Measurements from ENCODE around the gene DPP6.

DPP6 gene

DNA sequence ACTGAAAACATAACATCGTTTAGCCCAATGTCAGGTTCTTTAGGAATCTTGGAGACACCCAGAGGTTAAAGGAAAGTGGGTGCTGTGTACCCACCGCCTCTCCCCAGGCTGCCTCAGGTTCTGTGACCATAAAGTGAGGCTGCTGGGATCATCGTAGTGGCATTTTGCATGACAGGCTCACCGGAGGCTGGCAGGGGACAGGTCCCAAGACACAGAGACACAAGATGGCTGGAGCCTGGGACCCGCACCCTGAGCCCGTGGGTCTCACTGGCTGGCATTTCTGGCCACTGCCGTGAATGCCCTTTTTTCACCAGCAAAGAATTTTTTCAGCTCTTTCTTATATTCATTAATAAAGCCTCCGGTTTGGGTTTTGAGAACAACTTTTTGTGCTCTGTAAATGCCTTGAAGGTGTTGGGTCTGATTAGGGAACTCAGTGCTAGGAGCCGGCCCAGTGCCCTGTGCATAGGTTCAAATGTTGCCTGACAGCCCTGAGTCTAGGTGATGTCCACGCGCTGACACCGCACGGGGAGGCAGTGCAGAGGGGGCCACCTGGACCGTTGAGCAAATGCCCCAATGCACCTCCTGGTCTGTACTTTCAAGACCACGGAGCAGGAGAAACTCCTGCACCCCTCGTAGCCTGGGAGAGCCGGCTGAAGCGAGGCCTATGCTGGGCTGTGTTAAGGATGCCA is 820.8 kb downstream of the DPP6 start:
- TF ChIP-seq, protein P1, sequence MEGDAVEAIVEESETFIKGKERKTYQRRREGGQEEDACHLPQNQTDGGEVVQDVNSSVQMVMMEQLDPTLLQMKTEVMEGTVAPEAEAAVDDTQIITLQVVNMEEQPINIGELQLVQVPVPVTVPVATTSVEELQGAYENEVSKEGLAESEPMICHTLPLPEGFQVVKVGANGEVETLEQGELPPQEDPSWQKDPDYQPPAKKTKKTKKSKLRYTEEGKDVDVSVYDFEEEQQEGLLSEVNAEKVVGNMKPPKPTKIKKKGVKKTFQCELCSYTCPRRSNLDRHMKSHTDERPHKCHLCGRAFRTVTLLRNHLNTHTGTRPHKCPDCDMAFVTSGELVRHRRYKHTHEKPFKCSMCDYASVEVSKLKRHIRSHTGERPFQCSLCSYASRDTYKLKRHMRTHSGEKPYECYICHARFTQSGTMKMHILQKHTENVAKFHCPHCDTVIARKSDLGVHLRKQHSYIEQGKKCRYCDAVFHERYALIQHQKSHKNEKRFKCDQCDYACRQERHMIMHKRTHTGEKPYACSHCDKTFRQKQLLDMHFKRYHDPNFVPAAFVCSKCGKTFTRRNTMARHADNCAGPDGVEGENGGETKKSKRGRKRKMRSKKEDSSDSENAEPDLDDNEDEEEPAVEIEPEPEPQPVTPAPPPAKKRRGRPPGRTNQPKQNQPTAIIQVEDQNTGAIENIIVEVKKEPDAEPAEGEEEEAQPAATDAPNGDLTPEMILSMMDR (IDR thresholded peaks at IDR 0.05; ENCODE audit: low read depth, low read length, missing control alignments): no peak
- no peak overlapping the region for H3K4me3 ChIP-seq (ENCODE audit: low read depth, low read length)
- DNase-seq (ENCODE audit: low read depth): no peak

DNA sequence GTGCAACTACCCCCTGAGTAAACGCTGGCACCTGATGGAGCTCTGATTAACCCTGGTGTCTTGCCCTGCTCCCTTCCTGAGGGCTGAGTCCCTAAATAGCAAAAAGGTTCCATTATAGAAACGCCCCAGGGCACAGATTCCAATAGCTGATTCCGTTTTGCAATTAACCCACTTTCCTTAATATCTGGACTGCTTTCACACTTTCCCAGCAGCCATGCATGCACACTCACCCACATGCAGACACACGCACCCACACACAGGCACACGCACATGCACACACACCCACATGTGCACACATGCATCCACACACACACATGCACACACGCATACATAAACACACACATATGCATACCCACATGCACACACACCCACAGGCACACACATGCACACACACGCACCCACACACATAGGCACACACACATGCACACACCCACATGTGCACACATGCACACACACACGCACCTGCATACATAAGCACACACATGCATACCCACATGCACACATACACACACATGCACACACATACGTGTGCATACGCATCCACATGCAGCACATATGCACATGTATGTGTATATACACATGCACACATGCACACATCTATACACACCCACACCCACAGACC is 821.4 kb downstream of the DPP6 start:
- TF ChIP-seq, protein P1 (IDR thresholded peaks at IDR 0.05; ENCODE audit: low read depth, low read length, missing control alignments): no peak
- no peak for DNase-seq (ENCODE audit: low read depth)

DNA sequence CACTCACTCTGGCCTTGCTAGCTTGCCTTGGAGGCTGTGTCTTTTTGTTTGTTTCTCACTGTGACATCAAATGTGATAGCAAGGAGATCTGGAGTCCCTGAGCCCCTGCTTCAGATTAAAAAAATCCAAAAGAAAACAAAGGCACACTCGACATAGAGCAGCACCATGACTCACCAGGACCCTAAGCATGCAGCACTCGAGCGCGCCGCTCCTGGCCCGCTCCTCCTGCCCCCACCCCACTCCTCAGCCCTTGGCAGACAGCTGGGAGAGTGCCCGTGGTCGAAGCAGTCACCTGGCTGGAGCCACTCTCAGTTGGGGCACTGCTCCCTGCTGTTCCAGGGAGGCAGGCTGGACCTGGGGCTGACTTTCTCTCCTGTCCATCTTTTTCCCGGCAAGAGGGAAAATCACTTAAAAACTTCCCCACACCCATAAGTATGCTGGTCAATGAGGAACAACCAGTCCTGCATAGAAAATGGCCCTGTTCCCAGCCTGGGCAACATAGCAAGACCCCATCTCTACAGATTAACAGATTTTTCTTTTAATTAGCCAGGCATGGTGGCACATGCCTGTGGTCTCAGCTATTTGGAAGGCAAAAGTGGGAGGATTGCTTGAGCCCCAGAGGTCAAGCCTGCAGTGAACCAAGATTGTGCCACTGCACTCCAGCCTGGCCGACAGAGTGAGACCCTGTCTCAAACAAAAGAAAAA is 822.4 kb downstream of the DPP6 start:
- no peak for DNase-seq (ENCODE audit: low read depth)
- TF ChIP-seq, protein P1 (IDR thresholded peaks at IDR 0.05; ENCODE audit: low read depth, low read length, missing control alignments): no peak
- H3K4me3 ChIP-seq (ENCODE audit: low read depth, low read length): no peak overlapping the region

More for the DNA sequence above, 821.4 kb downstream of the DPP6 start:
- no peak overlapping the region for H3K4me3 ChIP-seq (ENCODE audit: low read depth, low read length)

- TF ChIP-seq, protein P1 (IDR thresholded peaks at IDR 0.05; ENCODE audit: low read depth, low read length, missing control alignments): no peak
- no peak overlapping the region for H3K4me3 ChIP-seq (ENCODE audit: low read depth, low read length)
- DNase-seq (ENCODE audit: low read depth): no peak
Measured at GRCh38 chr7:154875297-154875696, 823.1 kb downstream of the DPP6 start.

- no peak for DNase-seq (ENCODE audit: low read depth)
- no peak overlapping the region for H3K4me3 ChIP-seq (ENCODE audit: low read depth, low read length)
- TF ChIP-seq, protein P1 (IDR thresholded peaks at IDR 0.05; ENCODE audit: low read depth, low read length, missing control alignments): no peak
Measured at GRCh38 chr7:154876516-154876915, 824.3 kb downstream of the DPP6 start.

DNA sequence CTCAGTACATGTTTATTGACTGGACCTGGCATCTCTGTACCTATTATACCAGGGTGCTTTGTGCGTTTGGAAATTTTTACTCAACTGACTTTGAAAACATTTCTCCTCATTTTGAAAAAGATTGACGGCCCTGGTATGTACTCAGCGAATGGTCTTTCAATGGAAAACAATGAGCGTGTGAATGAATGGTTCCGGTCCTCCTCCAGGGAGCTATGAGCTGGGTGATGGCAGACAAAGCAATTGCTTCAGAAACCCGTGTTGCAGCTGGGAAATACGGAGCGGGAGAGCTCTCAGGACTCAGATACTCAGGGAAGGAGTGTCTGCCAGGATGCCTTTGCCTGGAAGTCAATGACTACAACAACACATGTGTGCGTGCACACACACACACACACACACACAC is 824.8 kb downstream of the DPP6 start:
- TF ChIP-seq, protein P1 (IDR thresholded peaks at IDR 0.05; ENCODE audit: low read depth, low read length, missing control alignments): no peak

More for the DNA sequence above, 824.8 kb downstream of the DPP6 start:
- no peak overlapping the region for H3K4me3 ChIP-seq (ENCODE audit: low read depth, low read length)
- no peak for DNase-seq (ENCODE audit: low read depth)
